Natural killer cell (primary cell): ENCODE data around the gene CYFIP2. TPM values are rescaled to one million over a fixed set of nuclear protein-coding genes. Genes with fewer than 3 reads are reported as not detected.
A peak's percentile ranks its signal among the peaks of the same experiment; 100 is the strongest.

ENCODE experiments used
- ATAC-seq, 3 donors: fragments of 150-1000 bp in 2 of 3; fragments of 200-7000 bp in 1 of 3; cut with Tn5 transposase; 1 replicate in 1 of 3; 2 replicates in 2 of 3; pipeline ENCODE4 v1.10.0; 2021; ENCODE audit warnings: mild to moderate bottlenecking in 2 of 3, moderate library complexity in 2 of 3
- DNase-seq, 2 donors: peaks; one replicate each; pipeline versions ENCODE4 v3.0.0 to v3.0.0-alpha.2; 2013 to 2021; ENCODE audit warnings: mixed read lengths in 1 of 2
- H3K27ac ChIP-seq: one replicate; pipeline ENCODE4 v1.5.1; 2013; ENCODE audit warnings: mild to moderate bottlenecking, low read length
- H3K27me3 ChIP-seq: one replicate; pipeline ENCODE4 v1.6.1; 2013; ENCODE audit warnings: low read length; ENCODE audit not compliant: control insufficient read depth, insufficient read depth
- H3K36me3 ChIP-seq: one replicate; pipeline ENCODE4 v1.6.1; 2013; ENCODE audit warnings: low read length; ENCODE audit not compliant: control insufficient read depth, insufficient read depth
- H3K4me1 ChIP-seq: one replicate; pipeline ENCODE4 v1.6.1; 2013; ENCODE audit warnings: low read length; ENCODE audit not compliant: control insufficient read depth, insufficient read depth
- H3K4me3 ChIP-seq: one replicate; pipeline ENCODE4 v1.5.1; 2013; ENCODE audit warnings: low read length
- H3K9me3 ChIP-seq: one replicate; pipeline ENCODE4 v1.6.1; 2013; ENCODE audit warnings: low read length; ENCODE audit not compliant: control insufficient read depth, insufficient read depth
- H3K27ac Mint-ChIP-seq, 2 donors: one replicate each; pipeline ENCODE4 v1.8.0; 2022; ENCODE audit warnings: mild to moderate bottlenecking in 2 of 2, mixed read lengths in 2 of 2, moderate library complexity in 1 of 2
- H3K27me3 Mint-ChIP-seq, 2 donors: one replicate each; pipeline ENCODE4 v1.8.0; 2022; ENCODE audit warnings: low read depth in 2 of 2, mixed read lengths in 2 of 2
- H3K36me3 Mint-ChIP-seq: one replicate; pipeline ENCODE4 v1.8.0; 2022; ENCODE audit warnings: mixed read lengths
- H3K4me1 Mint-ChIP-seq, 2 donors: one replicate each; pipeline ENCODE4 v1.8.0; 2022; ENCODE audit warnings: mixed read lengths in 2 of 2
- H3K4me3 Mint-ChIP-seq: one replicate; pipeline ENCODE4 v1.8.0; 2022; ENCODE audit warnings: mild to moderate bottlenecking, moderate library complexity, mixed read lengths
- H3K9me3 Mint-ChIP-seq, 2 donors: one replicate each; pipeline ENCODE4 v1.8.0; 2022; ENCODE audit warnings: mixed read lengths in 2 of 2
- CTCF ChIP-seq: fragments of 200-600 bp; IDR thresholded peaks from one replicate; pipeline ENCODE4 v1.8.0; 2022; ENCODE audit warnings: antibody characterized with exemption
- WGBS: methylation state at CpG from one replicate; pipeline ENCODE4 v1.1.7; 2013; ENCODE audit warnings: missing lambda C conversion rate; ENCODE audit not compliant: insufficient coverage; 5-methylcytosine and 5-hydroxymethylcytosine counted together
- intact Hi-C: fragments of 100-400 bp; cut with micrococcal nuclease; formaldehyde crosslinking; loops from one replicate; pipeline ENCODE4 v1.14.2; 2022
- total RNA-seq, 4 donors: library from RNA; stranded (reverse); fragments of 120-200 nt in 1 of 4; gene quantifications; one replicate each; pipeline versions ENCODE4 v1.2.3 to v1.2.4, GENCODE V29; 2013 to 2022

The CYFIP2 gene
- total RNA-seq, 3 donors from 2014 or later (not counting 1 experiment from before 2014, with no cell fraction given): 464 to 542 (median 532) TPM

GRCh38 chr5:157252711-157253465, 13.0 kb upstream of the CYFIP2 start:
- H3K9me3 ChIP-seq: no peaks in the 10 kb centered on the region
- H3K4me3 Mint-ChIP-seq: peak overlapping the region; percentile 81
- H3K27me3 ChIP-seq: no peaks in the 10 kb centered on the region
- peak overlapping the region; percentile 92 to 97 for H3K27ac Mint-ChIP-seq
- H3K27ac ChIP-seq: peak overlapping the region; percentile 88
- intact Hi-C loops: loop anchor here (1.0 to 5.0 kb wide), 9 partner anchors 12 to 226 kb away; partner anchors contain the start of gene ITK
- no peak overlapping the region for H3K4me3 ChIP-seq
- under 1% methylated on average over 4 of the region's 4 CpGs for WGBS
- peaks cover 50% of the 10 kb centered on the region for H3K36me3 Mint-ChIP-seq
- peak; percentile 80 to 94 (median 86) for ATAC-seq
- peaks cover 80% of the 10 kb centered on the region for H3K36me3 ChIP-seq
- no peak for TF ChIP-seq CTCF
- H3K4me1 ChIP-seq: peaks cover 56% of the 10 kb centered on the region
- H3K4me1 Mint-ChIP-seq: peaks cover 96% of the 10 kb centered on the region in 2 donors
- no peaks in the 10 kb centered on the region for H3K27me3 Mint-ChIP-seq
- H3K9me3 Mint-ChIP-seq: no peaks in the 10 kb centered on the region
- peak; percentile 73 to 85 for DNase-seq

- Mint-ChIP-seq H3K27me3 (no peaks in the 10 kb centered on the region), H3K36me3 (peaks cover 43% of the 10 kb centered on the region), H3K27ac (peak overlapping the region; percentile 92 to 97), H3K4me1 (peaks cover 90% of the 10 kb centered on the region in 2 donors), H3K9me3 (no peaks in the 10 kb centered on the region), H3K4me3 (peak overlapping the region; percentile 81)
- no peak overlapping the region for H3K4me3 ChIP-seq
- H3K27me3 ChIP-seq: no peaks in the 10 kb centered on the region
- peaks cover 73% of the 10 kb centered on the region for H3K36me3 ChIP-seq
- peak; percentile 19 to 54 (median 30) for ATAC-seq
- H3K27ac ChIP-seq: peak overlapping the region; percentile 88
- no peaks in the 10 kb centered on the region for H3K9me3 ChIP-seq
- H3K4me1 ChIP-seq: peaks cover 55% of the 10 kb centered on the region
- DNase-seq: peak in 1 of 2 donors; percentile 68
- 36% methylated on average over 2 of the region's 2 CpGs for WGBS
- TF ChIP-seq CTCF: peak; percentile 63
- intact Hi-C loops: loop anchor here (1.0 to 5.0 kb wide), 9 partner anchors 12 to 226 kb away; partner anchors contain the start of gene ITK
Measured at GRCh38 chr5:157253547-157253946, 12.4 kb upstream of the CYFIP2 start.

- intact Hi-C loops: no loop called here
- no peaks in the 10 kb centered on the region for H3K27me3 ChIP-seq
- H3K9me3 ChIP-seq: no peaks in the 10 kb centered on the region
- no peaks in the 10 kb centered on the region for H3K9me3 Mint-ChIP-seq
- no peak overlapping the region for H3K27ac ChIP-seq
- no peak for ATAC-seq
- peaks cover 30% of the 10 kb centered on the region for H3K36me3 ChIP-seq
- WGBS: 100% methylated on average over 1 of the region's 6 CpGs
- DNase-seq: no peak
- H3K4me1 Mint-ChIP-seq: peaks cover 49 to 52% of the 10 kb centered on the region in 2 donors
- no peak overlapping the region for H3K4me3 ChIP-seq
- peaks cover 12% of the 10 kb centered on the region for H3K36me3 Mint-ChIP-seq
- no peak overlapping the region for H3K27ac Mint-ChIP-seq
- H3K27me3 Mint-ChIP-seq: no peaks in the 10 kb centered on the region
- H3K4me3 Mint-ChIP-seq: no peak overlapping the region
- TF ChIP-seq CTCF: no peak
- H3K4me1 ChIP-seq: peaks cover 28% of the 10 kb centered on the region
Measured at GRCh38 chr5:157258450-157258849, 7.5 kb upstream of the CYFIP2 start.
